IPS-15b (cell line): ENCODE measurements around the gene SYNPO2.
"Not testable (repeated sequence)": the region's sequence is repeated elsewhere in the genome, so short reads cannot be mapped to it uniquely, and the experiment has no call there.

Experiments
- H3K27me3 ChIP-seq: one replicate; pipeline ENCODE4 v1.6.1; 2013; ENCODE audit warnings: low read length; ENCODE audit not compliant: control insufficient read depth, insufficient read depth
- H3K36me3 ChIP-seq: one replicate; pipeline ENCODE4 v1.6.1; 2013; ENCODE audit warnings: low read length; ENCODE audit not compliant: control insufficient read depth, insufficient read depth
- H3K4me1 ChIP-seq: one replicate; pipeline ENCODE4 v1.6.1; 2013; ENCODE audit warnings: mild to moderate bottlenecking, low read length; ENCODE audit not compliant: control insufficient read depth, insufficient read depth
- H3K4me3 ChIP-seq: one replicate; pipeline ENCODE4 v1.5.1; 2013; ENCODE audit warnings: low read depth, low read length
- H3K9ac ChIP-seq: one replicate; pipeline ENCODE4 v1.6.1; 2013; ENCODE audit warnings: low read depth, mild to moderate bottlenecking, low read length
- H3K9me3 ChIP-seq: one replicate; pipeline ENCODE4 v1.6.1; 2013; ENCODE audit warnings: mild to moderate bottlenecking, low read length; ENCODE audit not compliant: control insufficient read depth, insufficient read depth

The SYNPO2 gene

DNA sequence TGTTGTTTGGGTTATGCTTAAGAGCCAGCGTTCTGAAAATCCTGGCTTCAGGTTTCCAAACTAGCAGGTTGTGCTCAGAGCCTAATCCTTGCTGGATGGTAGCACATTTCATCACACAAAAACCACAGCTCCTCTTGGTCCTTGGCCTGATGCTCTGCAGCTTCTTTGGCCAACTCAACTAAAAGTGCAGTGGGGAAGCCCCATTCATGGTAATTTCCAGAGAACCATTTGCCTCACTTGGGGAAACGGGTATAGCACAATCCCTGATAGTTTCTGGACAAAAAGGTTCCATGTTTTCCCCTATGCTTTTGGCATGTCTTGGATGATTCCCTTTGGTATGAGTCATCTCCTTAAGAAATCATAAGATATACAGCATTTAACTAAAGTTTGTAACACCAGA is 78.7 kb downstream of the SYNPO2 start:
- no peak overlapping the region for H3K9ac ChIP-seq
- H3K36me3 ChIP-seq = no peaks in the 10 kb centered on the region
- peaks cover 18% of the 10 kb centered on the region for H3K4me1 ChIP-seq
- no peaks in the 10 kb centered on the region for H3K27me3 ChIP-seq
- no peaks in the 10 kb centered on the region for H3K9me3 ChIP-seq
- H3K4me3 ChIP-seq = no peak overlapping the region

DNA sequence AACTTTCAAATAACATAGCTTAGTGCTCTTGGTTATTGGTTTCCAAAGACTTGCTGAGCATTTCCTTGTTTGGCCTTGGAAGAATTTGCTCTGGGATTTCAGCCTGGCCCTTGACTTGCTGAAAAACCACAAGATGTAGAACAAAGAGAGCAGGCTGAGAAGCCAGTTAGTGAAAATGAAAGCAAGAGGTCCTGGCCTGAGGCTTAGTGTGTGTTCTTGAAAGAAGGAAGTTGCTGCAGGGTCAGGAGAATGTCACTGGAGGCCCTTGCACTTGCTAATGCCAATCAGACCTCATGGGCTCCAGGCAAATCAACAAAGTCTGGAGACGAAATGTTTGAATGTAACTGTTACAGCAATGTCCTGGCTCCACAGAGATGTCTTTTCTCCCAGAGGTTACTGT is 79.4 kb downstream of the SYNPO2 start:
- no peaks in the 10 kb centered on the region for H3K27me3 ChIP-seq
- peaks cover 18% of the 10 kb centered on the region for H3K4me1 ChIP-seq
- no peaks in the 10 kb centered on the region for H3K9me3 ChIP-seq
- H3K36me3 ChIP-seq = no peaks in the 10 kb centered on the region
- no peak overlapping the region for H3K4me3 ChIP-seq
- H3K9ac ChIP-seq = no peak overlapping the region

DNA sequence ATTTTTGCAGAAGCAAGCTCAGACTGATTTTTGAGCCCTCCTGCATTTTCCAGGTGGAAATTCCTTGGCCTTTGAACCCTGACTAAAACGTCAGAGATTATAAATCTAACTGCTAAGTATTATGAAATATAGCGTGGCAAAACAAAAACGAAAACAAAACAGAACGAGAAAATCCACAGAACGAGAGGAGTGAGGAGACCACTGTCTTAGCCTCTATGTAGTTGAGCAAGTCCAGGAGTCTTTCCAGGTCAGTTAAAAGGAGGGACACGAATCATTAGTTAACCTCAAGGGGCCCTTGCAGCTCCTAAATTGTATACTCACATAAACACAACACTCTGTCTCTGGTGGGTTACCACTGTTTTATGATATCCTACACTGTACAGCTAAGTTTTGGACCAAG is 80.2 kb downstream of the SYNPO2 start:
- no peaks in the 10 kb centered on the region for H3K27me3 ChIP-seq
- H3K9ac ChIP-seq = no peak overlapping the region
- H3K4me1 ChIP-seq = peaks cover 18% of the 10 kb centered on the region
- no peaks in the 10 kb centered on the region for H3K9me3 ChIP-seq
- no peaks in the 10 kb centered on the region for H3K36me3 ChIP-seq
- H3K4me3 ChIP-seq = no peak overlapping the region

DNA sequence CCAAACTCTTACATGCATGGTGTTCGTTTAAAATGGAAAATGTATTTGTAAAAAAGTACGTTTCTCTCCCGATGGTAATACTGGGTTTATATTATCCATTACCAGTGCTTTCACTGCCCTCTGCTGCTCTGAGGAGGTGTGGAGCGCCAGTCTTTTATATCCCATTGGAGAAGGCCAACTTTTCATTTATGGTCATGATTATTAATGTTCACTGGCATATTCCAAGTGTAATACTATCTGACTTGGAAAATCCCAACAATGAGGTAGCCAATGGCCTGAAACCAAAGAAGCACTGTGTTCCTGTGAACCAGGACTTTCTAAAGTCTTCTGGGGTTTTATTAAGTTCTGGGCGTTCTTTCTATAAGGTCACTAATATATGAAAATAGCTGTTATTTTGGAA is 80.7 kb downstream of the SYNPO2 start:
- no peaks in the 10 kb centered on the region for H3K9me3 ChIP-seq
- no peak overlapping the region for H3K4me3 ChIP-seq
- H3K36me3 ChIP-seq = no peaks in the 10 kb centered on the region
- H3K9ac ChIP-seq = no peak overlapping the region
- H3K27me3 ChIP-seq = no peaks in the 10 kb centered on the region
- peaks cover 18% of the 10 kb centered on the region for H3K4me1 ChIP-seq

DNA sequence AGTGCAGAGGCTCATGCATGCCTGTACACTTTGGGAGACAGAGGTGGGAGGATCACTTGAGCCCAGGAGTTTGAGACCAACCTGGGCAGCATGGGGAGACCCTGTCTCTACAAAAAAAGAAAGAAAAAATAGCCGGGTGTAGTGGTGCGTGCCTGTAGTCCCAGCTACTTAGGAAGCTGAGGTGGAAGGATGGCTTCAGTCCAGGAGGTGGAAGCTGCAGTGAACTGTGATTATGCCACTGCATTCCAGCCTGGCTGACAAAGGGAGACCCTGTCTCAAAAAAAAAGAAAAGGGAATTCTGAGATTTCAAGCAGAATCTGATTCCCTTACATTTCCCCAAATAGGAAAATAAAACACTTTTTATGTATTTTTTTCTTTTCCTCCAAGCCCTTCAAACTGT is 83.5 kb downstream of the SYNPO2 start:
- Histone ChIP-seq H3K9me3 (no peaks in the 10 kb centered on the region), H3K9ac (no peak overlapping the region), H3K4me1 (peaks cover 17% of the 10 kb centered on the region), H3K36me3 (no peaks in the 10 kb centered on the region), H3K27me3 (no peaks in the 10 kb centered on the region), H3K4me3 (no peak overlapping the region)

DNA sequence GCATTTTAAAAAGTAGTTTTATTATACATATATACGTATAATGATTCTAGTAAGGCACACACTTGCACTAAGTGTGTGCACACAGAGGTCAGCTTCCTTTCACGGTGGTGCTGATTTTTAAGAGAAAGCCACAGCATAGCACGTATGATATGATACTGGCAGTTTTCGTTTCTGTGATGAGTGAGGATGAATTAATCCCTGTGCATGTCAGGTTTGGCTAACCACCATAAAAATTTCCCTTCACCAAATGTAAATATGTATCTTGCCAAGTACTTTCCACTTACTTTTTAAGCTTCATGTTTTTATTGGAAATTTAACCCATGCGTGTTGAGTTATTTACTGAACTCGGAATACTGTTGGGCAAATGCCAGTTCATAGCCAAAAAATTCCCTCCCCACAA is 84.6 kb downstream of the SYNPO2 start:
- no peak overlapping the region for H3K4me3 ChIP-seq
- H3K4me1 ChIP-seq = peaks cover 7% of the 10 kb centered on the region
- no peaks in the 10 kb centered on the region for H3K9me3 ChIP-seq
- no peaks in the 10 kb centered on the region for H3K36me3 ChIP-seq
- H3K9ac ChIP-seq = no peak overlapping the region
- H3K27me3 ChIP-seq = no peaks in the 10 kb centered on the region

DNA sequence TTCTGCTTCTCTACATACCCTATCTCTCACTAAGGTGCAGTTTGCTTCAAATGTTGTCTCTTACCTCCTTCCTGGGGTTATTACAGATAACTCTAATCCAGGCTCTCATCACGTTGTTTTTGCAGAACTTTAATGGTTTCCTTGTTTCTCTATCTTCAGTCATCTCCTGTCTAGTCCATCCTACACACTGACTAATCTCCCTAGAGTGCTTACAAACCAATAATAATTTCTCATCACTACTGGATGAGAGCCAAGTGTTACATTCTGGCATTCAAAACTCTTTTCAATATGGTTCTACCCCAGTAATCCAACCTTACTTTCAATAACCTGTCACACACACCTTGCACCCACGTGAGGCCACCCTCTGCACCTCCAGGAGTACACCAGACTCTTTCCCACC is 86.1 kb downstream of the SYNPO2 start:
- Histone ChIP-seq H3K36me3 (no peaks in the 10 kb centered on the region), H3K9ac (no peak overlapping the region), H3K27me3 (no peaks in the 10 kb centered on the region), H3K9me3 (no peaks in the 10 kb centered on the region), H3K4me3 (no peak overlapping the region), H3K4me1 (no peaks in the 10 kb centered on the region)

DNA sequence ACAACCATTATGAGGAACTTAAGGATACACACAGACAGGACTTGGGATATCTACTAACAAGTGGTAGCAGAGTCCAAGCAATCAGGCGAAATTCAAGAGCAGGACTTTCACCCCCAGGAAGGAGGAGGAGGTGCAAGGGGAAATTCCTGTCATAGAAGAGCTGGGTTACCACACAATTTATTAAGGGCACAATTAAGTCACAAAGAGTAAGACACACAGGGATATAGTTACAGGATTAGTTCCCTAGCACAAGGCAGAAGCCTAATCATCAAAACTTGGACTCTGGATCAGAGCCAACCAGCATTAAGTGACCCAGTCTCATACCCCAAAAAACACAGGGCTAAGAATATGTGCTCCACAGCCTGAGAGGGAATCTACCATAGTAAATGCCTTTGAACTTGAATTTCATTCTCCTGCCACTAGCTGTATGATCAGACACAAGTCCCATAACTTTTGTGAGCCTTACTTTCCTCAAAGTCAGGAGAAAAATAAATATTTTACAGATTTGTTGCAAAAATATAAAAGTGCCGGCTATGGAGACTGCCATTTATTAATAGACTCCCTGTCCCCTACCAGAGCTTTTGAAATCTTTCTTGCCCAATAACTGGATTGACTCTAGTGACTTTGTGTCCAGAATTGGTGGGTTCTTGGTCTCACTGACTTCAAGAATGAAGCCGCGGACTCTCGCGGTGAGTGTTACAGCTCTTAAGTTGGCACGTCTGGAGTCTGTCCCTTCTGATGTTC is 87.0 kb downstream of the SYNPO2 start:
- Histone ChIP-seq H3K9me3 (no peaks in the 10 kb centered on the region), H3K9ac (no peak overlapping the region), H3K27me3 (no peaks in the 10 kb centered on the region), H3K4me3 (no peak overlapping the region), H3K4me1 (no peaks in the 10 kb centered on the region), H3K36me3 (no peaks in the 10 kb centered on the region)

DNA sequence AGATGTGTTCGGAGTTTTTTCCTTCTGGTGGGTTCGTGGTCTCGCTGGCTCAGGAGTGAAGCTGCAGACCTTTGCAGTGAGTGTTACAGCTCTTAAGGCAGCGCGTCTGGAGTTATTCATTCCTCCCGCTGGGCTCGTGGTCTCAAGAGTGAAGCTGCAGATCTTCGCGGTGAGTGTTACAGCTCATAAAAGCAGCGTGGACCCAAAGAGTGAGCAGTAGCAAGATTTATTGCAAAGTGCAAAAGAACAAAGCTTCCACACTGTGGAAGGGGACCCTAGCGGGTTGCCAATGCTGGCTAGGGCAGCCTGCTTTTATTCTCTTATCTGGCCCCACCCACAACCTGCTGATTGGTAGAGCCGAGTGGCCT is 87.5 kb downstream of the SYNPO2 start:
- H3K27me3 ChIP-seq, H3K9me3 ChIP-seq, H3K9ac ChIP-seq, H3K4me3 ChIP-seq, H3K36me3 ChIP-seq, H3K4me1 ChIP-seq: not testable (repeated sequence)

DNA sequence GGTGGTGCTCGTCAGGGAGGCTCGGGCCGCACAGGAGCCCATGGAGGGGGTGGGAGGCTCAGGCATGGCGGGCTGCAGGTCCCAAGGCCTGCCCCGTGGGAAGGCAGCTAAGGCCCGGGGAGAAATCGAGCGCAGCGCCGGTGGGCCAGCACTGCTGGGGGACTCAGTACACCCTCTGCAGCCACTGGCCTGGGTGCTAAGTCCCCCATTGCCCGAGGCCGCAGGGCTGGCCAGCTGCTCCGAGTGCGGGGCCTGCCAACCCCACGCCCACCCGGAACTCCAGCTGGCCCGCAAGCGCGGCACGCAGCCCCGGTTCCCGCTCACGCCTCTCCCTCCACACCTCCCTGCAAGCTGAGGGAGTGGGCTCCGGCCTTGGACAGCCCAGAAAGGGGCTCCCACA is 88.4 kb downstream of the SYNPO2 start:
- H3K9ac ChIP-seq, H3K4me1 ChIP-seq, H3K9me3 ChIP-seq: not testable (repeated sequence)

DNA sequence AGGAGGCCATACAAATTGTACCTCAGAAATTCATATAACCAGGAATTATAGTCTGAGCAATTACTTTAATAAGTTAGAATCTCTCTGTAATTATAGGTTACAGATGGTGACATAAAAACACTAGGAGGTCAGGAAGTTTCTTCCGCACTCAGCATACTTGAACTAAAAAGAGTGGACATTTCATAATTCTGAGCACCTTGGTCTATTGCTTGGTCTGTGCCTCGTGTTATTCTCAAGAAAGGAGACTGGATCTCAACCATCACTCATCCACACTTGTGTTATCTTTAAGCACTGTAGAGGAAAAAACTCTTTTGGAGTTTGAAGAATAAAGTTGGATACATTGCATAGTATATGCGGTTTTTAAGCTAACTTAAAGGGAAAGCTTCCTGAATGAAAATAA is 91.1 kb downstream of the SYNPO2 start:
- Histone ChIP-seq H3K9ac (no peak overlapping the region), H3K27me3 (no peaks in the 10 kb centered on the region), H3K4me3 (no peak overlapping the region), H3K9me3 (no peaks in the 10 kb centered on the region), H3K36me3 (no peaks in the 10 kb centered on the region), H3K4me1 (no peaks in the 10 kb centered on the region)

More for the DNA sequence above, 88.4 kb downstream of the SYNPO2 start:
- H3K27me3 ChIP-seq, H3K4me3 ChIP-seq, H3K36me3 ChIP-seq: not testable (repeated sequence)

DNA sequence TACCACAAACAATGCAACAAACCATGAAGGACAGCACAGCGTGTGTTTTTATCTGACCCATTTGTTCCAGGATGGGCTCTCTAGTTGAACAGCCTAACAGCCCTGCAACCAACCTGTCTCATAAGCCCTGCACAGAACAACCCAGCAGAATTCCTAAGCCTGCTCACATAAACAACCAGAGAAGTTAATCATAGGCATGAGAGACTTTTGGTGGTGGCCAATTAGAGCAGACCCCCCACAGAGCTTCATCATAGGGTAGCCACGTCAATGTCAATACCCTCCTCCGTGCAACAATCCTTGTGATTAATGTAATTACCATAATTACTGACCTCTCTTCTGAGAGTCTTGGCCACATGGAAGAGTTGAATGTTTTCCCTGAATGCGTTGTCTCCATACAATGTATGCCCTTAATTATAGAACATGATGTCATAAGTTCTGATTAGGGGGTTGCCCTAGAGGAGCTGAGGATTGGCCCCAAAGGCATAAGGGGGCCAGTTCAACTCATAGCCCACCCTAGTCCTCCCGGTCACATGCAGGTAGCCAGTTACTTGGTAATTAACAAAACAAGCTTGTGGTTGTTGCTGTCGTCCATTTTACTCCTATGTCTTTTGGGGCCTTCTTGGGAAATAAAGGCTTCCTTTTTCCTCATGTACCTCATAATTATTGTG is 92.7 kb downstream of the SYNPO2 start:
- Histone ChIP-seq H3K4me3 (no peak overlapping the region), H3K36me3 (no peaks in the 10 kb centered on the region), H3K27me3 (no peaks in the 10 kb centered on the region), H3K9ac (no peak overlapping the region), H3K4me1 (no peaks in the 10 kb centered on the region), H3K9me3 (no peaks in the 10 kb centered on the region)
